ENCODE results near the gene OS9.

The OS9 gene

GRCh38 chr12:57724003-57724935, 30.3 kb downstream of the OS9 start:
- DNase-seq: no peak

DNA sequence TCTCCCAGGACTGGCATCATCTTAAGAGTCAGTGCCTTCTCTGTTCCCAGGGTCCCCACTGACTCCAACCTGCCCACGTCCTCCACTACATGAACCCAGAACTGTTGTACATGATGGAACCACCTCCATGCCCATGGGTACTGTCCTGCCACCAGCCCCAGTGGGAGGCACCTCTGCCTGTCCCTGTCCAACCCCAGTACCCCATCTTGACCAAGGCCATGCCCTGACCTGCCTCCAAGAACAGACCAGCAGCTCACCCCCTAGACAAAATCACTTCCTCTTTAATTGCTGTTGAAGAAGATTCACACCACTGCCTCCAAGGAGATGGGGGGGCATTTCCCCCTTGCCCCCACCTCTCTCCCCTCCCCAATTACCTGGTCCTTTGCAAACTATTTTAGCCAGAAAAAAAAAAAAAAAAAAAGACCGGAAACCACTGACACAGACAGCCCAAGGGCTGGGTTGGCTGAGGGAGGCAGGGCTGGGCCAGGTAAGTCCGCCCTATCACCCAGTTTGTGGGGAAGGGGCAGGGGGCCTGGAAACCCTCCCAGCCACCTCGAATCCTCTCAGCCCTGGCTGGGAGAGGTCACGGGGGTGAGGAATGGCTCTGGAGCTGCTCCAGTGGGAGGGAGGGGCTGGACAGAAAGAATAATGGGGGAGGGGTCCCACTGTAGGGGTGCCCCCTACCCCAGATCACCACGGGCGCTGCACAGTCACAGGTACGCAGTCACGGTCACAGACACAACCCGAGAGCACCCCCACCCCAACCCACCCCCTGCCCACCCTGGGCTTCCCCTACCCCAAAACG, 31.2 kb downstream of the OS9 start:
- no peak for DNase-seq

- no peak for DNase-seq
Observed at GRCh38 chr12:57725851-57726150, 31.9 kb downstream of the OS9 start.

DNA sequence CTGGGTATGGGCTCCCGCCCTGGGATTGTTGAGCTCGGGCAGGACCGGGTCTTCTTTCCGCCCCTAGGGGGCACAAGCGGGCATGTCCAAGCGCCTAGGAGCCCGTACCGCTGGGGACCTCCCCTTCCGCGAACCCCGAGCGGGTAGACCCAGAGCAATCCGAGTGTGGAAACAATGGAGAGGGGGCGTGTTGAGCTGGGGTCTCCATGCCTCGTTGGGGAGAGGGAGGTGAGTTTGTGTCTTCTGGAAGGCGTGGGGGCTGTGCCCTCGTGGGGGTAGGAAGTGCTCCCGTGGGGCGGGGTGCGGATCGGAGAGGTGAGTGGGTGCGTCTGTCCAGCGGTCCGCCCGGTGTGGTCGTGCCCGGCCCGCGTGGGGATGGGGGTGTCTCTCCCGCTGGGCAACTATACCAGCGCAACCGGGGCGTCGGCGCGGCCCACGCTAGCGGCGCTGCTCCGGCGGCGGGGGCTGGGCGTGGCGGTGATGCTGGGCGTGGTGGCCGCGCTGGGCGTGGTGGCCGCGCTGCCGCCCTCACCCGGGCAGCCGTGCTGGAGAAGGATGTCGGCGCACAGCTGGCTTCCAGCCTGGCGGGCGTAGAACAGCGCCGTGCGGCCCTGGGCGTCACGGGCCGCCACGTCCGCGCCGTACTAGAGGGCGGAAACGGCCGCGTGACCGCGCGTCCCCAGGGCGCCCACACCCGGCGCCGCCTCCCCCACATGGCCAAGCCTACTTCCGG, 32.4 kb downstream of the OS9 start:
- no peak for DNase-seq

GRCh38 chr12:57726884-57727757, 33.2 kb downstream of the OS9 start:
- no peak for DNase-seq

DNA sequence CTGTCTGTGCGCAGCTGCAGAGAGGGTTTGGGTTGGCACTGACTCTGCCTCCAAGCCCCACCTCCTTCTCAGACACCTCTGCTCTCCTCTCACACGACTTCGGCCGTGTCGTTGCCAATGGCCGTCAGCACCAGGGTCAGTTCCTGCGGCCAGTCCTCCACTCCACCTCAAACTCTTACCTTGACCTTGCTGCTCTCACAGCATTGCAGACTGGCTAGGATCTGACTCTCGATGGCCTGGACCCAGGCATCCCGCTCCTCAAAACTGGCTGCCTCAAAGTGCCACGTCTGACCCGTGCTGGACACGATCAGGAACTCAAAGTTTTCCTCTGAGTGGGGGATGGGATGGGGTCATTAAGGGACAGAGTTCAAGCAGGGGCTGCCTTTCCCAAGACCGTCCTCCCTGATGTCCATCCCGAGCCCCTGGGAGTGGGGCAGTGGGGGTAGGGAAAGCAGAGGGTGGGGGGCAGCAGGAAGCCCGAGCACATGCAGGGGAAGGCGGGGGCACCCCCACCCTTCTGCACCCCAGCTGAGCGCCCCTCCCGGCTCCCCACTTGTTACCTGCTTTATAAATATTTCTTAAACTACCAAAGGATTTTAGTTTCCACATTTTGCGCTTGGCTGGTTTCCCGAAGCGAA, 33.9 kb downstream of the OS9 start:
- no peak for DNase-seq

- no peak for DNase-seq
Observed at GRCh38 chr12:57729321-57729844, 35.5 kb downstream of the OS9 start.

DNA sequence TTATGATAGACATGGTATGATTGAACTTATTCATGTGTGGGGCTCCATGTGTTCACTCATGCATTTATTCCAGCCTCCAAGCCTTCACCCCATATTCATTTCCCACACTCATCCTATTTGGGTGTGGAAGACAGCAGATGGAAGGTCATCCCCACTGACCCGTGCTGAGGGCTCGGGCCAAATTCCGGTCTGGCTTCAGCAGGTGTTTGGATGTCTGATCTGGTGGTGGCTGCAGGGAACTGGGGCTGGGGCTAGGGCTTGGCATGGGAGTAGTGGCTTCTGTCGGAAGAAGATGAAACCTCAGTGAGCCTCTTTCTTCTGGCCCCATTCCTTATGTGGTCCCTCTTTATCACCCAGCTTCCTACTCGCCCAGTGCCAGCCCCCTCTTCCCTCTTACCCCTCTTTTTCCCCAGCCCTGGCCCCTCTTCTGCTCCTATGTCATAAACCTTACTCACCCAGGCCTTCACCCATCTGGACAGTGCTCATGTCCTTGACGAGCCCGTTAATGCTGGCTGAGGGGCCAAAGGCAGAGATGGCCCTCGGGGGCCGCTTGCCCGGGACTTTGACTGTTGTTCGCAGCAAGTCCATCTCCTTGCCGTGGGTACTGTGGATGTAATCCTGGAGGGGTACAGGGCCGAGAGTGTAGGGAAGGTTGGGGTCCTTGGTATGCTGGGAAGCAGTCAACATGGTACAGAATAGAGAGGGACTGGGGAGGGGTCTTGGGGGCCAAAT, 36.6 kb downstream of the OS9 start:
- no peak for DNase-seq

- DNase-seq: no peak
Observed at GRCh38 chr12:57731411-57732080, 37.6 kb downstream of the OS9 start.

- DNase-seq: no peak
Observed at GRCh38 chr12:57732270-57732669, 38.3 kb downstream of the OS9 start.

DNA sequence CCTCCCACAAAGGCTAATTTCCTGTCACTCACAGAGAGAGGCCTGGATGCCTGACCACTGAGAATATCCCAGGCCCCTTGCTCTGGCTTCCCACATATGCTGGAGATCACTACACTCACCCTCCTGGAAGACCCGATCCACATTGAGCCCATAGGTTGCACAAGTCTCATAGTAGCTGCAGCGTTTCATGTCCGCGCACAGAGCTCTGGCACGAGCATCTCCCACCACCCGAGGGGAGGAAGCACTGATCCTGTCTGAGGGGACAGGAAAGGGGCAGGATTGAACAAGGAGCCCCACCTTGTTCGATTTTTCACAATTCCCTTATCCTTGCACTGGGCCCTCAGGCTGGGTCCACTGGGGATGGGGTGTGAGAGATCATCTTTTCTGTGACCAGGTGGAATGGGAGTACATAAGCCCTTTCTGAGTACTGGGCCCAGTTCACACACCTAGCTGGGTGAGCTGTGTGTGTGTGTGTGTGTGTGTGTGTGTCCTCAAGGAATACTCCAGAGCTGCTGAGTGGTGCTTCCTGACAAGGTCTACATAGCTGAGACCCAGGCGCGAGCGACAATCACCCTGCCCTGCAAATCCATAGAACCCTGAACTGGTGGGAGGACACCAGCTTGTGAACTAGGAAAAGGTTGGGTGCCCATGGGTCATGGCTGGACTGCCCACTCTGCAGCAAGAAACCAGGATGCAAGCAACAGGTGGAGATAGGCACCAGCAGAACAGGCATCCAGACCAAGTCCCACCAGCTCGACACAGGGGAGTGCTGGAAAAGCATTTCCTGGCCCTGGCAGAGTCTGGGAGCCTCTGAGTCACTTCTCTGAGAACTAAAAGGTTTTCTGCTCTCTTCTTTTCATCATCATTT, 39.0 kb downstream of the OS9 start:
- no peak for DNase-seq

- DNase-seq: no peak
Observed at GRCh38 chr12:57733928-57734327, 40.0 kb downstream of the OS9 start.

DNA sequence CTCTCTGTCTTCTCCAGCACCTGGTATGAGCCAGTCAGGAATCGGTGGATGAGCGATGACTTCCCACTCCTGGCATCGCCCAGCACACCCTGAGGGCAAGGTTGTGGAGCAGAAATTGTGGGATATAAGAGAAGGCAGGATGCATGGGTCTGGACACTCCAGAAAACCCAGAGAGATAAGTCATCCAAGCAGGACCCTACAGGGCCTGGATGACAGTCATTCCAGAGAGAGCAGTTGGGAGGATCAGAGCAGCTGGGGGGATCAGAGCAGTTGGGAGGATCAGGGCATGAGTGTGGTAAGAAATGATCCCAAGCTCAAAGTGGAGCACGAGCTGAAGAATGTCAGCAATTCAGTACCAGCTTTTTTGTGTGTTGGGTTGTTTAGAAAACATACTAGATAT, 40.7 kb downstream of the OS9 start:
- DNase-seq: no peak

GRCh38 chr12:57735198-57735855, 41.4 kb downstream of the OS9 start:
- no peak for DNase-seq

GRCh38 chr12:57735952-57736740, 42.2 kb downstream of the OS9 start:
- DNase-seq: no peak

DNA sequence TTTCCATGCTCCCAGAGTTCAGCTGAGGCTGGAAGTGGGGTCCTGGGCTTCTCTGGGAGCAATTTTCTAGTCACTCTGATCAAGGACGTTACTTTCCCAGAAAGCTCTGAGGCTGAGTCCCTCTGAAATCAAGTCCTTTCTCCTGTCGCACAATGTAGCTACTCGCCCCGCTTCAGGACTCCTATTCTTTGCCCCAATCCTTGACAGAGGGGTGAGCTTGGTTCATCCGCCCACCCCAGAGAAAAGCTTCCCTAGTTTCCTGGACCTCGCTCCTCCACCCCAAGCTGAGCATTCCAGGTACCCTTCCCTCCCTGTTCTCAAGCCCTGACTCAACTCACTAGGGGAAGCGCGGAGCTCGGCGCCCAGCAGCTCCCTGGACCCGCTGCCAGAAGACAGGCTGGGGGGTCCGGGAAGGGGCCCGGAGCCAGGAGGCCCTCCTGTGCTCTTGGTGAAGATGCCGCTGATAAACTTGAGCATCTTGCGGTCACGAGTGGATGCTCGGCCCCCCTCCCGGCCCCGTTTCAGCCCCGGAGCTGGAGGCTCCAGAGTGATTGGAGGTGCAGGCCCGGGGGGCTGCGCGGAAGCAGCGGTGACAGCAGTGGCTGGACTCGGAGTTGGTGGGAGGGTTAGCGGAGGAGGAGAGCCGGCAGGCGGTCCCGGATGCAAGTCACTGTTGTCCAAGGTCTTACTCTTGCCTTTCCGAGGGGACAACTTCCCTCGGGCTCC, 43.0 kb downstream of the OS9 start:
- no peak for DNase-seq

Data from T-helper 9 cell (primary cell).